Adrenal gland (tissue), 12 donors: Measurements from ENCODE around the gene CALN1. TPM values are rescaled to one million over a fixed set of nuclear protein-coding genes. Genes with fewer than 3 reads are reported as not detected.

Source experiments
- DNase-seq, 7 donors: peaks; one replicate each; pipeline ENCODE4 v3.0.0-alpha.2; 2019 to 2020
- H3K27ac ChIP-seq, 5 donors: fragments of 200-600 bp; sonication (generic) in 4 of 5; 1 replicate in 3 of 5; 2 replicates in 2 of 5; pipeline versions ENCODE4 v1.5.1 to v1.8.0; 2016 to 2020; ENCODE audit warnings: mild to moderate bottlenecking in 1 of 5
- H3K27me3 ChIP-seq: fragments of 200-600 bp; 2 replicates; pipeline ENCODE4 v1.8.0; 2021
- H3K36me3 ChIP-seq, 2 donors: fragments of 200-600 bp; replicated peaks in 1 of 2; 1 replicate in 1 of 2; 2 replicates in 1 of 2; pipeline versions ENCODE4 v1.5.1 to v1.8.0; 2018 to 2022
- H3K4me1 ChIP-seq, 2 donors: fragments of 200-600 bp; replicated peaks in 1 of 2; 1 replicate in 1 of 2; 2 replicates in 1 of 2; pipeline versions ENCODE4 v1.5.1 to v1.8.0; 2018 to 2021
- H3K4me3 ChIP-seq, 4 donors: fragments of 200-600 bp; sonication (generic) in 3 of 4; one replicate each; pipeline ENCODE4 v1.5.1; 2016 to 2018
- H3K9me3 ChIP-seq, 3 donors: fragments of 200-600 bp; sonication (generic) in 1 of 3; replicated peaks in 1 of 3; 1 replicate in 2 of 3; 2 replicates in 1 of 3; pipeline versions ENCODE4 v1.5.1 to v1.8.0; 2016 to 2021
- CTCF ChIP-seq, 6 experiments: fragments of 450-650 bp in 4 of 6; fragments of 200-600 bp in 2 of 6; sonication (generic) in 1 of 6; IDR thresholded peaks; 1 replicate in 5 of 6; 2 replicates in 1 of 6; pipeline versions ENCODE4 v1.5.1 to v1.8.0; 2016 to 2021; ENCODE audit warnings: antibody characterized with exemption in 6 of 6, mild to moderate bottlenecking in 2 of 6, moderate library complexity in 1 of 6
- POLR2A ChIP-seq, 2 donors: fragments of 450-650 bp; IDR thresholded peaks; one replicate each; pipeline ENCODE4 v1.6.1; 2017; ENCODE audit warnings: antibody characterized with exemption in 2 of 2, mild to moderate bottlenecking in 2 of 2, moderate library complexity in 1 of 2
- WGBS, 4 donors: extraction: QIAGEN DNeasy Blood & Tissue Kit in 2 of 4; methylation state at CpG; one replicate each; pipeline versions ENCODE4 v1.1.5 to v1.1.7; 2013 to 2017; 5-methylcytosine and 5-hydroxymethylcytosine counted together
- intact Hi-C, 2 donors: fragments of 100-400 bp; cut with DNase I; formaldehyde crosslinking; loops; one replicate each; pipeline versions ENCODE4 v1.14.1 to v1.15.0; 2022 to 2023
- polyA plus RNA-seq, 3 donors: library from polyadenylated mRNA; stranded (reverse); fragments of 200-250 nt in 2 of 3; fragments of 350-450 nt in 1 of 3; fragmentation: Illumina TruSeq in 1 of 3; extraction: RNeasy Lipid Tissue Mini Kit (QIAGEN cat#74804) in 1 of 3; gene quantifications; one replicate each; pipeline ENCODE4 v1.2.3, GENCODE V29; 2013 to 2014
- total RNA-seq, 9 donors: library from RNA; depleted of rRNA in 4 of 9; stranded (reverse); fragments of >200 nt in 4 of 9; fragments of 120-200 nt in 1 of 9; fragmentation: NEBNext Ultra II Directional in 1 of 9; extraction: Animal tissue kit (Norgen Biotek cat#: 25700) in 1 of 9; gene quantifications; one replicate each; pipeline versions ENCODE4 v1.1.0 to v1.2.4, GENCODE V29; 2013 to 2023
- donor health status: healthy with polysubstance abuse.
- donor health status: Bipolar disorder and iron deficiency.
- donor health status: DM: yes; HTN: yes; CAD: no.
- donor health status: DM: no; HTN: no; CAD: no.
- donor health status: DM: no; HTN: no; CAD: no.
- donor health status: DM: yes; HTN: yes; CAD: no.

CALN1 gene
- total and polyA plus RNA-seq, 12 donors, result 4.3 to 51.5 (median 15.2) TPM

- H3K9me3 ChIP-seq, result no peaks in the 10 kb centered on the region
- no peaks in the 10 kb centered on the region for H3K36me3 ChIP-seq
- H3K27me3 ChIP-seq, result no peaks in the 10 kb centered on the region
- no peak overlapping the region for H3K27ac ChIP-seq
- intact Hi-C loops, result no loop called here
- no peaks in the 10 kb centered on the region for H3K4me1 ChIP-seq
- TF ChIP-seq POLR2A (IDR thresholded peaks at IDR 0.05) (no peak), CTCF (IDR thresholded peaks at IDR 0.05) (no peak)
- 71 to 83% (median 79%) methylated on average over 8 of the region's 8 CpGs for WGBS, 4 donors
- no peak for DNase-seq
- no peak overlapping the region for H3K4me3 ChIP-seq
These were observed 302.6 kb downstream of the CALN1 start for GRCh38 chr7:72109566-72109965.

DNA sequence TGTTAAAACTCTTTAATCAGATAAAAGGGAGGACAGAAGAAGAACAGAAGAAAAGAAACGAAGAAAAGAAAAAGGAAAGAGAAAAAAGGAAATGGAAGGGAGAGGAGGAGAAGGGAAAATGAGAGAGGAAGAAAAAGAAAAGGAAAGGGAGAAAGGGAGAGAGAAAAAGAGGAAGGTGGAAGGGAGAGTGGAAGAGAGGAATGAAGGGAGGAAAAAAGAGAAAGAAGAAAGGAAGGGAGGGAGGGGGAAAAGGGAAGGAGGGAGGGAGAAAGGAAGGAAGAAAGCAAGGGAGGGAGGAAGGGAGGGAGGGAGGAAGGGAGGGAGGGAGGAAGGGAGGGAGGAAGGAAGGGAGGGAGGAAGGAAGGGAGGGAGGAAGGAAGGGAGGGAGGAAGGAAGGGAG, 305.7 kb downstream of the CALN1 start:
- H3K36me3 ChIP-seq, result no peaks in the 10 kb centered on the region
- H3K27me3 ChIP-seq, result no peaks in the 10 kb centered on the region
- no peaks in the 10 kb centered on the region for H3K4me1 ChIP-seq
- no peak for DNase-seq
- H3K4me3 ChIP-seq, result no peak overlapping the region
- 58 to 86% (median 69%) methylated on average over 1 of the region's 1 CpG for WGBS, 4 donors
- TF ChIP-seq POLR2A (IDR thresholded peaks at IDR 0.05) (no peak), CTCF (IDR thresholded peaks at IDR 0.05) (no peak)
- no peak overlapping the region for H3K27ac ChIP-seq
- H3K9me3 ChIP-seq, result no peaks in the 10 kb centered on the region
- intact Hi-C loops, result no loop called here

- no peak for TF ChIP-seq POLR2A (IDR thresholded peaks at IDR 0.05)
- no peak for TF ChIP-seq CTCF (IDR thresholded peaks at IDR 0.05)
- 71 to 78% (median 73%) methylated on average over 6 of the region's 6 CpGs for WGBS, 4 donors
- intact Hi-C loops, result no loop called here
- no peaks in the 10 kb centered on the region for H3K36me3 ChIP-seq
- H3K9me3 ChIP-seq, result no peaks in the 10 kb centered on the region
- H3K4me3 ChIP-seq, result no peak overlapping the region
- H3K27me3 ChIP-seq, result no peaks in the 10 kb centered on the region
- no peak overlapping the region for H3K27ac ChIP-seq
- DNase-seq, result no peak
- H3K4me1 ChIP-seq, result no peaks in the 10 kb centered on the region
These were observed 310.7 kb downstream of the CALN1 start for GRCh38 chr7:72101444-72101843.

GRCh38 chr7:72099784-72100183, 312.4 kb downstream of the CALN1 start:
- WGBS, 4 donors, result 85 to 91% (median 86%) methylated on average over 6 of the region's 6 CpGs
- H3K4me1 ChIP-seq, result no peaks in the 10 kb centered on the region
- DNase-seq, result no peak
- no peak overlapping the region for H3K27ac ChIP-seq
- no peaks in the 10 kb centered on the region for H3K36me3 ChIP-seq
- H3K4me3 ChIP-seq, result no peak overlapping the region
- intact Hi-C loops, result no loop called here
- H3K27me3 ChIP-seq, result no peaks in the 10 kb centered on the region
- no peaks in the 10 kb centered on the region for H3K9me3 ChIP-seq
- TF ChIP-seq POLR2A (IDR thresholded peaks at IDR 0.05), result no peak
- no peak for TF ChIP-seq CTCF (IDR thresholded peaks at IDR 0.05)
